CD4-positive, alpha-beta T cell treated with Interleukin-12 subunit alpha and Interleukin-12 subunit beta, for 1 hour (primary cell): ENCODE measurements around the gene NBEA.
"Not testable (repeated sequence)": the region's sequence is repeated elsewhere in the genome, so short reads cannot be mapped to it uniquely, and the experiment has no call there.

Source experiments
- DNase-seq: peaks from one replicate; pipeline ENCODE4 v3.0.0-alpha.2; 2020

The NBEA gene

DNA sequence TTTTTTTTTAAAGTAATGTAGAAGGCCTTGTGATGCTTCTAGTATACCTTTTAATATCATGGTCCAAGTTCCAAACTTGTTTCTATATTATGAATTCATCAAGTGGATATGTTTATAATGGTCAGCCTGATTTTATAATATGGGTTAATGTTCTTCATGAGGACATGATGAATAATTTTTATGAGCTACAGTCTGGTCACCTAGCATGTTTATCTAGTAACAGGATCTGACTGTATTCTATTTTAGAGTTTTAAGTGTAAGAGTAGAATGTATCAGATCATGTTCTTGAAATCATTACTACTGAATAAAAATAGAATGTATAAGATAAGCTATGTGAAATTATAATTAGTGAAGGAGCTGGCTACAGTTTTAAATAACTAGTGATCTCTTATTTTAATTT is 164.7 kb downstream of the NBEA start:
- DNase-seq: not testable (repeated sequence)

DNA sequence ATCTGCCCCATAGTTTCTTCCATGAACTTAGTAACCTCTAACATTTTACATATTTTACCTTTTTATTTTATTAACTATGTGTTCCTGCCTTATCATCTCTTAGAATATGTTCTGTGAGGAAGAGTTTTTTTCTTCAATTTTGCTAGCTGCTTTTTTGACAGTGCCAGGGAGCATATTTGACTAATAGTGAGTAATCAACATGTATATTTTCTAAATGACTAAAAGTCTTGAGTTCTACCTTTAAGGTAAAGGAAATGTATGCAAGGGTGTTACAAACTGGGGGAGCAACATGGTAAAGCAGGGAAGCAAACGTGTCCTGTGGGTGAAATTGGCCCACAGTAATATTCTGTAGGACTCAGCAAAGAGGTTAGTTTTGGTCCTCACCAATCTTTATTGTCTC is 165.5 kb downstream of the NBEA start:
- DNase-seq: no peak

- not testable (repeated sequence) for DNase-seq
These were observed 171.5 kb downstream of the NBEA start for GRCh38 chr13:35113612-35114011.

DNA sequence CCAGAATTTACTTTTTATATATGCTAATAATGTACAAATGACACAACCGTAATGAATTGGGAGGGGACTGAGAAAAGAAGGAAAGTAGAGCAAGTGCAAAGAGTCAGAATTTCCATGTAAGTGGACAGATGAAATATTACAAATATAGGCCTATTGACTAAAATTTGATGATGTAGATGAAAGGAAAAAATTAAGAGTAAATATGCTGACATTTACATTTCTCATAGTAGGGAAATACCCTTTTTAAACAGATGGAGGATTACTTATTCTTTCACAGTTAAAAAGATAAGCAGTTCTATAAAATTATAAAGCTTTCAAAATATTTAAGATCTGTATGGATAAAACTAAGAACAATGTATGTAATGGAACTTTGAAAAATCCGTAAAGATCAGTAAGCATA is 185.4 kb downstream of the NBEA start:
- DNase-seq: no peak

GRCh38 chr13:35129500-35129899 is 187.4 kb downstream of the NBEA start:
- DNase-seq: no peak

- no peak for DNase-seq
These were observed 189.4 kb downstream of the NBEA start for GRCh38 chr13:35131471-35131870.

DNA sequence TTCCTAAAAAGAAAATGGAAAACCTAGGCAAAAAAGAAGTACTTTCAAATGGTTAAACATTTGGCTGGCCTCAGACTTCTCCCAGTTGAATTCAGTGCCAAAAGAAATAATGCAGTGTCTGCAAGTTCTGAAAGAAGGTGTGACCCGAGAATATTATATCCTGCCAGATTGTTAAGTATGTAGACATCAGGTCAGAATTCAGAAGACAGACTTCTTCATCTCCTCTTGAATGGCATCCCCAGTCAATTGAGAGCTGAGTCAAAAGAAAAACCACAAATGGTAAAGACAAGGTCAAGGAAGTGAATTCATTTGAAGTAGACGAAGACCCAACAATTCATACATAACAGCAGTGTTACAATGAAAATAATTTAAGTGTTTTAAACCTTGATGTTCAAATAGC is 194.5 kb downstream of the NBEA start:
- no peak for DNase-seq

DNA sequence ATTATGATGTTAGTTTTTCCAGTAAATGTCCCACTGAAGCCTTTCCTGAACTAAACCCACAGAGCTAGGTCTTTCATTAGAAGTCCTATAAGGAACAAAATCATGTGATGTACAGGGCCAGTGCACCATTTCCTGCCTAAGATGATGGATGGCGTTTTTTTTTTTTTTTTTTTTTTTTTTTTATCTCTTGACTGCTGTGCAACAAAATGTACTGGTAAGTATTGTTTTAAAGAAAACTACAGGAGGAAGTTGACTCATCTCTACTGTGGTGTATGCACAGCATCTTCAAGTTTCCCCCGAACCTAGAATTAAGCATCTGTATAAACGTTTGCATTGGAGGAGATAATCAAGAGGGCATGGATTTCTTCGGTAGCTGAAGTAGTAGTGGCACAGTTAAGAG is 197.5 kb downstream of the NBEA start:
- no peak for DNase-seq

DNA sequence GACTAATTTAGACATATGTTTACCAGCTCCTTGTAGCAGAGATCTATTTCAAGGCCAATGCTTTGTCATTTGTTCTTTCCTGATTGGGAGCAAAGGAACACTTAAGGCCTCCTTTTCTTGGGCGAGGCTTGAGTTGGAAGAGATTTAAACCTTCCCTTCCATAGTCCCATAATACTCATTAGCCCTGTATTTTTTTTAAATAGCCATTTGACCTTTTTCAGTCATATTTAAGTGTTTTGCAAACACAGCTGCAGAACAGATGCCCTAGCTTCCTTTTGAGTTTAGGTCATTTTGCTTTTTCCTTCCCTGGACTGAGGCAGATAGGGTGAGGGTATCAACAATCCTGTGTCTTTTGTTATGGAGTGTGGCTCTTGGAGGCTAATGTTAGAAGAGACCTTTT is 198.3 kb downstream of the NBEA start:
- no peak for DNase-seq

DNA sequence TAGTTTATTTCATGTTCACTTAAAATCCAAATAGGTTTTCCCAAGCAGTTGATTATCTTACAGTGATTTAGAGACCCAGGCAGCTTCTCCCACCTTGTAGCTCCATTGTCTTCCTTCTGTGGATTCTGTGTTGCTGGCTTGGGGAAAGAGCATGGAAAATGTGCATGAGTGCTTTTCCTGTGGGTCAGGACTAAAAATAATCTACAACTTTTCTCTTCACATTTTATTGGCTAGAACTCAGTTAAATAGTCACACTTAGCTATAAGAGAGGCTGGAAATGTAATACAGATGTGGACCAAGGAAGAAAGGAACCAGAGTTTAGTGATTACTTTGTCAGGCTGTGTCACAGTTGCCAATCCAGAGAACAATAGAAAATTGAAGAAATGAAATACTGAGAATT is 198.8 kb downstream of the NBEA start:
- no peak for DNase-seq

GRCh38 chr13:35143123-35143522 is 201.1 kb downstream of the NBEA start:
- no peak for DNase-seq

DNA sequence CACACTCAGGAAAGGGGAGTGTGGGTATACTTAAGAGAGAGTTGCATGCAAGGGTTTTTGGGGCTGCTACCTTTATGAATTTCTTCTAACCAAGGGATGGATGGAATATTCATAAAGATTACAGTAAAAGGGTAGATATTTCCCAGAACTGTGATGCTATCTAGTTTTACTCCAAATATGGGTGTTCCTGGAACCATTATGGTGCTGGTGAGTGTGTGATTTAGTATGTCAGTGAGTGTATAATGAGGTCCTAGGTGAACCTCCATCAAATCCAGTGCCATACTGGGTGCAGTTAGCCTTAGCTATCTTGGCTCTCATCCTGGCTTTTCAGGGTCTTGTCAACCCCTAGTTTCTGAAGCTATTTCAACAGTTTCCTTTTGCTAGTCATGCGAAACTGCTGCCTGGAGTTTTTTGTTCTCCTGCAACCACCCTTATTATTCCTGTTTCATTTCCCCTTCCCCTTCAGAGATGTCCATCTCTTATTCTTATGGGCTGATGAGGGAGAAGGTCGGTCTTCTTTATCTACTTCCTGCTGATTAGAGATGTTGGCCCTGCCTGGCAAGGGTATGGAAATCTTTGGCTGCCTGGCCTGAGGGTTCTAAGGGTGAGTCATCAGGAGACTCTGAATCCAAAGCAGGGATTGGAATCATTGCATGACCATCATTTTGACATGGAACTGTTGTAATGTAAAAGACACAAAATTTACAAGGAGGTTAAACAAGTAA is 202.3 kb downstream of the NBEA start:
- no peak for DNase-seq

DNA sequence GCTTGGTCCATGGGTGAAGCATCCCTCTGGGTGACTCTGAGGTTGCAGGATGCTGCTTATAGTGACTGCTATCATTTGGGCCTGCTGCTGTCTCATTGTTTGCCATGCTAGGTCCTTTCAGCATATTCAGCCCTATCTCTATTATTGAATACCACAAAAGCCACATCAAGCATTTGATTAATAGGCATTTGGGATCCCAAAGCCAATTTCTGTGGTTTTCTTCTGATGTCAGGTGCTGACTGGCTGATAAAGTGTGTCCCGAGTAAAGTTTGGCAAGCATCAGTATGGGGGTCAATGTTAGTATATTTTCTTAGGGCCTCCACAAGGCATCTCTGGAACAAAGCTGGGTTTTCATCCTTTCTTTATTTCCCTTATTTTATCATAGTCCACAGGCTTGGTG is 204.6 kb downstream of the NBEA start:
- no peak for DNase-seq

- DNase-seq: peak; percentile 29
These were observed 215.2 kb downstream of the NBEA start for GRCh38 chr13:35157143-35157755.

DNA sequence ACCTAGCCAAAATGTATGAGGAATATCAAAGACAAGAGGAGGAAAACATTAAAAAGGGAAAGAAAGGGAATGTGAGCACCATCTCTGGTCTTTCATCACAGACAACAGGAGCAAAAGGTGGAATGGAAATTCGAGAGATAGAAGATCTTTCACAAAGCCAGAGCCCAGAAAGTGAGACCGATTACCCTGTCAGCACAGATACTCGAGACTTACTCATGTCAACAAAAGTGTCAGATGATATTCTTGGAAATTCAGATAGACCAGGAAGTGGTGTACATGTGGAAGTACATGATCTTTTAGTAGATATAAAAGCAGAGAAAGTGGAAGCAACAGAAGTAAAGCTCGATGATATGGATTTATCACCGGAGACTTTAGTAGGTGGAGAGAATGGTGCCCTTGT is 217.0 kb downstream of the NBEA start:
- no peak for DNase-seq

- DNase-seq: no peak
These were observed 218.8 kb downstream of the NBEA start for GRCh38 chr13:35160896-35161295.

GRCh38 chr13:35162420-35162819 is 220.3 kb downstream of the NBEA start:
- DNase-seq: no peak

GRCh38 chr13:35163674-35164073 is 221.6 kb downstream of the NBEA start:
- no peak for DNase-seq

DNA sequence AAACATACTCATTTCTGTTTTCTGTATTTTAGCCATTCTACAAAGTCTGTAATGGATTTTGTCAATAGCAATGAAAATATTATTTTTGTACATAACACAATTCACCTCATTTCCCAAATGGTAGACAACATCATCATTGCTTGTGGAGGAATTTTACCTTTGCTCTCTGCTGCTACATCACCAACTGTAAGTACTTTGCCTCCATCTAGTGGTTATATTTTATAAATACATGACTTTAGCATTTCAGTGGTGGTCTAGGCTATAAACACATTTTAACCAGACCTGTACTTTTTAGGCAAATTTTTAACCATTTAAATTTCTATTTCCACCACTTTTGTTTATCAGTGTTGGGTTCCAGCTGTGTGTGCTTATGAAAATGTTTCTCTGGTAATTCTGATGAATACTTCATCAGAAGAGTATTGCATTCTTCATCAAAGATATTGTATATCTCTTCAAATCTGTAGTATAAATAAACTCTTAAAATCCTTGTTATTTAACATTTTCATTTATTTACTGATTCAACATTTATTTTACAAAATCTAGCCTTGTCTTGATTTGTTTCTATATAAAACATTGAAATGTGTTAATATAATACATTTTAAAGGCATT is 222.4 kb downstream of the NBEA start:
- DNase-seq: peak; percentile 26

- no peak for DNase-seq
These were observed 223.1 kb downstream of the NBEA start for GRCh38 chr13:35165205-35165604.

GRCh38 chr13:35179494-35179893 is 237.4 kb downstream of the NBEA start:
- no peak for DNase-seq

GRCh38 chr13:35179920-35180663 is 238.0 kb downstream of the NBEA start:
- DNase-seq: no peak

DNA sequence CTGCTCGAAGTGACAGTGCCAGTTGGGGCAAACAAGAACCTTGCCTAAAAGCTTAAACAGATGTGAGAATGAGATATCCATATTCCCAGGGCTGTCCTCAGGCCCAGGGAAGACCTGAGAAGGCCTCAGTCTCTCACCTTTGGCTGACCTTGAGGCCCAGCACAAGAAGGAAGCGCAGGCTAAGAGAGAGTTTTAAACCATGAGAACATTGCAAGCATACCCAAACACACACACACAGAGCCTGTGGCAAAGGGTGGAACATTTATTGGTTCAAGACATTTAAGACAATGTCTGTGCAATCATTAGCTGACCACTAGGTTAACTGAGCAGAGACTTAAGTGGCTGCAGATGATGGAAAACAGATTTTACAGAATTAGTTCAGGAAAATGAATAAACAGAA is 248.2 kb downstream of the NBEA start:
- DNase-seq: no peak

DNA sequence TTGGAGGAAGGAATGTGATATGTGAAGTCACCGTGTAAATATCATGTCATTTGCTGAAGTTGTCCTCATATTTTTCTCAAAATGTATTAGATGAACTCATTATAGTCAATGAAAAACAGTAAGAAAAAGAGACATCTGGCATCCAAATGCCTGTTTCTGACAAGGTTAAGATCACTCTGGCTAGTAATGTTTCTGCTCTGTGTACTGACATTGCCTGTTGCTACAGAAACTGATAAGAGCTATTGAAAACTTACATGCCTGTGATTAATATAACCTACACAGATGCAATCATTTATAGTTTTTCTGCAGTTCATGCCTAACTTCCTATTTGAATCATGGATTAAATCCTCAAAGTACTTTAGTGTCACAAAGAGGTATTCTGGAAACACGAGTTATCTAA is 249.8 kb downstream of the NBEA start:
- no peak for DNase-seq
